ENCODE results near the gene CHPT1.
"Not testable (repeated sequence)": the region's sequence is repeated elsewhere in the genome, so short reads cannot be mapped to it uniquely, and the experiment has no call there.

Gene CHPT1

GRCh38 chr12:101732318-101732717 lies 34.9 kb downstream of the CHPT1 start:
- TF ChIP-seq, protein P1, sequence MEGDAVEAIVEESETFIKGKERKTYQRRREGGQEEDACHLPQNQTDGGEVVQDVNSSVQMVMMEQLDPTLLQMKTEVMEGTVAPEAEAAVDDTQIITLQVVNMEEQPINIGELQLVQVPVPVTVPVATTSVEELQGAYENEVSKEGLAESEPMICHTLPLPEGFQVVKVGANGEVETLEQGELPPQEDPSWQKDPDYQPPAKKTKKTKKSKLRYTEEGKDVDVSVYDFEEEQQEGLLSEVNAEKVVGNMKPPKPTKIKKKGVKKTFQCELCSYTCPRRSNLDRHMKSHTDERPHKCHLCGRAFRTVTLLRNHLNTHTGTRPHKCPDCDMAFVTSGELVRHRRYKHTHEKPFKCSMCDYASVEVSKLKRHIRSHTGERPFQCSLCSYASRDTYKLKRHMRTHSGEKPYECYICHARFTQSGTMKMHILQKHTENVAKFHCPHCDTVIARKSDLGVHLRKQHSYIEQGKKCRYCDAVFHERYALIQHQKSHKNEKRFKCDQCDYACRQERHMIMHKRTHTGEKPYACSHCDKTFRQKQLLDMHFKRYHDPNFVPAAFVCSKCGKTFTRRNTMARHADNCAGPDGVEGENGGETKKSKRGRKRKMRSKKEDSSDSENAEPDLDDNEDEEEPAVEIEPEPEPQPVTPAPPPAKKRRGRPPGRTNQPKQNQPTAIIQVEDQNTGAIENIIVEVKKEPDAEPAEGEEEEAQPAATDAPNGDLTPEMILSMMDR (conservative IDR thresholded peaks at IDR 0.05; ENCODE audit: low read depth), result no peak
- no peak for DNase-seq (ENCODE audit: low spot score)
- H3K27ac ChIP-seq, result no peak overlapping the region
- POLR2A ChIA-PET (ENCODE audit: low non-redundant PET), result no interaction called here
- CTCF ChIA-PET, result no interaction called here

DNA sequence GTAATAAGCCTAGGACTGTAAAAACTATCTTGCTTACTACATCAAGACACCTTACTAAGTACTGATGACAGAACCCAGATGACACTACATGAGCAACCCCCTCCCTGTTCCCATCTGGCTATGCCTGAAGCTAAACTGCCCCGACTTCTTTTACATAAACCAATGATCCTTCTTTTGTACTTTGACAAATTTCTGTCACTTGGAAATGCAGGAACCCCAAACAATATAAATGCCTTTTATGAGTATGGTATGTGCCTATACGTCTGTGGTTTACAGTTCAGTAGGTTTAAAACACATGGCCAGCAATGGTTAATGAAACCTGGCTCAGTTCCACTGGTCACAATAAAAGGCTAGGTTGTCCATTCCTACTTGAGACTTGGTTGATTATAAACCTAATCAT lies 35.7 kb downstream of the CHPT1 start:
- TF ChIP-seq, protein P1 (conservative IDR thresholded peaks at IDR 0.05; ENCODE audit: low read depth), result no peak
- no peak for DNase-seq (ENCODE audit: low spot score)
- no peak overlapping the region for H3K27ac ChIP-seq
- POLR2A ChIA-PET (ENCODE audit: low non-redundant PET), result no interaction called here
- CTCF ChIA-PET, result no interaction called here

GRCh38 chr12:101734482-101734881 lies 37.0 kb downstream of the CHPT1 start:
- DNase-seq (ENCODE audit: low spot score); CTCF ChIA-PET; POLR2A ChIA-PET (ENCODE audit: low non-redundant PET); H3K27ac ChIP-seq: not testable (repeated sequence)

DNA sequence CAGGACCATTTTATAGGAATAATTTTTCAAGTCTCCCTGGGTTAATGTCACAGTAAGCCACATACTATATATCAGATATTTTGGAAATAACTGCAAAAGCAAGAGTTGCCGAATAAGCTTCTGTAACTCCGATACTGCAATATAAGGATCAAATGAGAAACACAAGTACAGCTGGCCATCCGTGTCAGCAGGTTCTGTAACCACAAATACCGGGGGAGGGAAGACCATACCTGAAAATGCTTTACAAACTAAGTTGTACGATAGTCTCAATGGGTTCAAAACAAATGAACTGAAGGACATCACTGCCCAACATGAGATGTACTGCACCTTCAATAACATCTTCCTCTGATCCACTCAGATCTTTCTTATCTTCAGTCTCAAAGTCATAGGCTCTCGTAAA lies 40.0 kb downstream of the CHPT1 start:
- DNase-seq (ENCODE audit: low spot score), result no peak
- no peak overlapping the region for H3K27ac ChIP-seq
- CTCF ChIA-PET, result interaction anchor here (0.6 kb wide), 1 partner anchor 75 kb away, joined by 3 read pairs; no protein-coding TSS in a partner anchor
- TF ChIP-seq, protein P1 (conservative IDR thresholded peaks at IDR 0.05; ENCODE audit: low read depth), result no peak
- POLR2A ChIA-PET (ENCODE audit: low non-redundant PET), result no interaction called here

- TF ChIP-seq, protein P1 (conservative IDR thresholded peaks at IDR 0.05; ENCODE audit: low read depth), result no peak
- ChIA-PET CTCF (no interaction called here), POLR2A (ENCODE audit: low non-redundant PET) (no interaction called here)
- DNase-seq (ENCODE audit: low spot score), result no peak
- H3K27ac ChIP-seq, result no peak within 1 kb of the TSS
These were observed 41.7 kb downstream of the CHPT1 start, which contains the start of gene SYCP3 for GRCh38 chr12:101738920-101739665. Gene SYCP3, minus strand, starts transcription at chr12:101739462. Its CDS starts 1,527 bp downstream, at chr12:101737935.

DNA sequence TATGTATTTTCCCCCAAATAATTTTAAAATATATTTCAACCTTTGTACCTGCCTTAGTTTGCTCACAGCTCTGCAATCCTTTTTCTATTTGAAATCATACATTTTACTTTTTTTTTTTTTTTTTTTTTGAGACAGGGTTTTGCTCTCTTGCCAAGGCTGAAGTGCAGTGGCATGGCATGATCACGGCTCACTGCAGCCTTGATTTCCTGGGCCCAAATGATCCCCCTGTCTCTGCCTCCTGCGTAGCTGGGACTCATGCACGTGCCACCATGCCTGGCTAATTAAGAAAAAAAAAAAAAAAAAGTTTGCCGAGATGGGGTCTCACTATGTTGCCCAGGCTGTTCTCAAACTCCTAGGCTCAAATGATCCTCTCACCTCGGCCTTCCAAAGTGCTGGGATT lies 43.1 kb downstream of the CHPT1 start:
- no peak for DNase-seq (ENCODE audit: low spot score)
- TF ChIP-seq, protein P1 (conservative IDR thresholded peaks at IDR 0.05; ENCODE audit: low read depth), result no peak
- ChIA-PET POLR2A (ENCODE audit: low non-redundant PET) (interaction anchor here (0.7 kb wide), 1 partner anchor 89 kb away, joined by 4 read pairs; no protein-coding TSS in a partner anchor), CTCF (no interaction called here)
- no peak overlapping the region for H3K27ac ChIP-seq

GRCh38 chr12:101740980-101741379 lies 43.5 kb downstream of the CHPT1 start:
- TF ChIP-seq, protein P1 (conservative IDR thresholded peaks at IDR 0.05; ENCODE audit: low read depth), result no peak
- CTCF ChIA-PET, result no interaction called here
- POLR2A ChIA-PET (ENCODE audit: low non-redundant PET), result no interaction called here
- no peak overlapping the region for H3K27ac ChIP-seq
- no peak for DNase-seq (ENCODE audit: low spot score)
